Choroid plexus epithelial cell (primary cell): ENCODE results near the gene MED15.
"Not testable (repeated sequence)": the region's sequence is repeated elsewhere in the genome, so short reads cannot be mapped to it uniquely, and the experiment has no call there.

ENCODE experiments used
- DNase-seq: peaks from one replicate; pipeline ENCODE4 v3.0.0-alpha.2; 2010; ENCODE audit warnings: low read depth
- H3K4me3 ChIP-seq: 2 replicates; pipeline ENCODE4 v1.5.1; 2011; ENCODE audit warnings: low read depth, mild to moderate bottlenecking, control low read depth, low read length, moderate library complexity
- TF ChIP-seq, protein P1 (sequence below): conservative IDR thresholded peaks from 2 replicates; pipeline ENCODE4 v1.5.1; 2011; ENCODE audit warnings: low read depth, mild to moderate bottlenecking, control low read depth, inconsistent platforms, low read length, moderate library complexity

Gene MED15

GRCh38 chr22:20494978-20495860 lies 12.2 kb upstream of the MED15 start, which contains the start of gene KLHL22:
TSS of gene KLHL22 (minus strand) at chr22:20495795. CDS start at chr22:20489211, 6,584 bp downstream.
- H3K4me3 ChIP-seq, result peak within 1 kb of the TSS; percentile 75
- TF ChIP-seq, protein P1, sequence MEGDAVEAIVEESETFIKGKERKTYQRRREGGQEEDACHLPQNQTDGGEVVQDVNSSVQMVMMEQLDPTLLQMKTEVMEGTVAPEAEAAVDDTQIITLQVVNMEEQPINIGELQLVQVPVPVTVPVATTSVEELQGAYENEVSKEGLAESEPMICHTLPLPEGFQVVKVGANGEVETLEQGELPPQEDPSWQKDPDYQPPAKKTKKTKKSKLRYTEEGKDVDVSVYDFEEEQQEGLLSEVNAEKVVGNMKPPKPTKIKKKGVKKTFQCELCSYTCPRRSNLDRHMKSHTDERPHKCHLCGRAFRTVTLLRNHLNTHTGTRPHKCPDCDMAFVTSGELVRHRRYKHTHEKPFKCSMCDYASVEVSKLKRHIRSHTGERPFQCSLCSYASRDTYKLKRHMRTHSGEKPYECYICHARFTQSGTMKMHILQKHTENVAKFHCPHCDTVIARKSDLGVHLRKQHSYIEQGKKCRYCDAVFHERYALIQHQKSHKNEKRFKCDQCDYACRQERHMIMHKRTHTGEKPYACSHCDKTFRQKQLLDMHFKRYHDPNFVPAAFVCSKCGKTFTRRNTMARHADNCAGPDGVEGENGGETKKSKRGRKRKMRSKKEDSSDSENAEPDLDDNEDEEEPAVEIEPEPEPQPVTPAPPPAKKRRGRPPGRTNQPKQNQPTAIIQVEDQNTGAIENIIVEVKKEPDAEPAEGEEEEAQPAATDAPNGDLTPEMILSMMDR, result no peak
- DNase-seq, result peak; percentile 33

GRCh38 chr22:20495861-20496681 lies 11.3 kb upstream of the MED15 start:
- DNase-seq, result peak; percentile 91
- TF ChIP-seq, protein P1, result peak; percentile 93
- peak overlapping the region; percentile 75 for H3K4me3 ChIP-seq

DNA sequence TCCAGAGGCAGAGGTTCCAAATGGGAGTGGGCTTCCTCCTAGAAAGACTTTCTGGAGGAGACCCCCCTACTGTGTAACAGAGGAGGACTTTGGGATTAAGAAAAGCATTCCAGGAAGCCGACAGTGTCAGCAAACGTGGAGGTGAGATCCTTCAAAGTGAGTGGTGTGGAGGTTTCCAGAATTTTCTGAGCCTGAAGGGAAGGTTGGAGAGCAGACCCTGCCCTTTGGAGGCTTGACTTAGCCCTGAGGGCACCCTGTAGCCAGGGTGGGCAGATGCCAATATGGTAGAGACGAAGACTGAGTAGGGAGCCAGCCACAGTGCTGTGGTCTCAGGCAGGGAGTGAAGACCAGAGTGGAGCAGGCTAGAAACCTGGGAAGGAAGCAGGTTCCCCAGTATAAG lies 10.0 kb upstream of the MED15 start:
- TF ChIP-seq, protein P1, result no peak
- no peak overlapping the region for H3K4me3 ChIP-seq
- DNase-seq, result no peak

DNA sequence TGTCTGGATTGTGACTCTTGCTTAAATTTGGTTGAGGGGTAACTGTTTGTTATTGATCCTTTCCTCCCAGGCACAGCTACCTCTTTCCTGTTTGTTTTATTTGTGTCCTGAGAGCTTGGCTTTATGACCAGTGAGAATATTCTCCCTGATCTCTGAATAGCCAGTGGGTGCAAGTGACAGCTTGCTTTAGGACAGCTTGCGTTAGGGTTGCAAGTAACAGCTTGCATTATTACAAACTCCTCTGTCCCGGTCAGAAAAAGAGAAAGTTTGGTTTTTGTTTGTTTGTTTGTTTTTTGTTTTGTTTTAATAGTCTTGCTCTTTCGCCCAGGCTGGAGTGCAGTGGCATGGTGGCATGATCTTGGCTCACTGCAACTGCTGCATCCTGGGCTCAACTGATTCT lies 8.5 kb upstream of the MED15 start:
- H3K4me3 ChIP-seq, result no peak overlapping the region
- DNase-seq, result no peak
- TF ChIP-seq, protein P1, result no peak

GRCh38 chr22:20499769-20500168 lies 7.6 kb upstream of the MED15 start:
- TF ChIP-seq, protein P1, result no peak
- no peak for DNase-seq
- H3K4me3 ChIP-seq, result no peak overlapping the region

DNA sequence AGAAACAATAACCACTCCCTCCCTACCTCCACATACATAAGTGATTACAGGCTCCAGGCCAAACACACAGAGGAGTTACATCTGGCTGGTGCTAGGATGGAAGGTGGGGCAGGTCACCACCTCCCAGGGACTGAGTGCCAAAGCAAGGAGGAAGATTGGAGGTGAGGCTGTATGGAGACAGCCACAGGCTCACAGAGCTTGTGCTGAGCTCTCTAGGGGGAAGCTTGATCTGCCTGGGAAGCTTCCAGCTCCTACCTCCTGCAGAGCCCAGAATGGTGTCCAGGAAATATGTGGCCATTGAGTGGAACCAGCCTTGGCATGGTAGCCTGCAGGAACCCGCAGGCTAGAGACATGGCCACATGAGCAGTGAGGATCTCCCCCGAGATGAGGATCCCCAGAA lies 3.6 kb upstream of the MED15 start:
- TF ChIP-seq, protein P1, result no peak
- H3K4me3 ChIP-seq, result no peak overlapping the region
- DNase-seq, result peak; percentile 40

- not testable (repeated sequence) for H3K4me3 ChIP-seq
- peak; percentile 78 for DNase-seq
Observed at GRCh38 chr22:20504293-20504922, 3.0 kb upstream of the MED15 start.
